Measurements from ENCODE around the gene TICAM2.

- TF ChIP-seq POLR2A (IDR thresholded peaks at IDR 0.05): no peak
- no peak for TF ChIP-seq POLR2AphosphoS5 (IDR thresholded peaks at IDR 0.05)
Observed at GRCh38 chr5:115535479-115536035, 66.7 kb downstream of the TICAM2 start.

All from spleen (tissue), 3 donors.